ENCODE data around the gene GCN1. TPM values are rescaled to one million over a fixed set of nuclear protein-coding genes. Genes with fewer than 3 reads are reported as not detected.

The GCN1 gene
- total RNA-seq, 1 experiment from 2014 or later, result 181 TPM

GRCh38 chr12:120212301-120212700, 17.8 kb upstream of the GCN1 start:
- POLR2A ChIA-PET, result interaction anchor here (0.9 kb wide), 1 partner anchor 11 kb away, joined by 7 read pairs; the partner anchor contains the start of gene RPLP0
- TF ChIP-seq ZNF232 (CRISPR knock-in tag; IDR thresholded peaks at IDR 0.05), result no peak
- TF ChIP-seq CDX4 (CRISPR knock-in tag; IDR thresholded peaks at IDR 0.05; ENCODE audit: borderline replicate concordance), result no peak
- TF ChIP-seq NFYB (CRISPR knock-in tag; conservative IDR thresholded peaks at IDR 0.05; ENCODE audit: low read depth), result no peak
- TF ChIP-seq GRHL2 (CRISPR knock-in tag; IDR thresholded peaks at IDR 0.05; ENCODE audit: insufficient replicate concordance, severe bottlenecking), result no peak
- no peak for TF ChIP-seq MAX (CRISPR knock-in tag; IDR thresholded peaks at IDR 0.05)
- no peak for TF ChIP-seq STAT6 (CRISPR knock-in tag; conservative IDR thresholded peaks at IDR 0.05; ENCODE audit: low read depth)
- no peak for TF ChIP-seq CBFB (CRISPR knock-in tag; IDR thresholded peaks at IDR 0.05; ENCODE audit: low read depth)
- no peak for TF ChIP-seq ERG (CRISPR knock-in tag; IDR thresholded peaks at IDR 0.05)
- no peak for TF ChIP-seq ZSCAN18 (CRISPR knock-in tag; IDR thresholded peaks at IDR 0.05)
- no peak for TF ChIP-seq ATF2 (CRISPR knock-in tag; IDR thresholded peaks at IDR 0.05; ENCODE audit: borderline replicate concordance, low read depth)
- TF ChIP-seq NR2C2 (CRISPR knock-in tag; IDR thresholded peaks at IDR 0.05), result no peak
- TF ChIP-seq ZMAT4 (CRISPR knock-in tag; IDR thresholded peaks at IDR 0.05), result no peak
- no peak for TF ChIP-seq FOXJ3 (CRISPR knock-in tag; IDR thresholded peaks at IDR 0.05; ENCODE audit: borderline replicate concordance)
- no peak overlapping the region for H3K4me3 Mint-ChIP-seq
- ATAC-seq (no peak), DNase-seq (ENCODE audit: low spot score) (no peak)
- H3K4me1 Mint-ChIP-seq, result peaks cover 8% of the 10 kb centered on the region
- H3K36me3 Mint-ChIP-seq, result peaks cover 43% of the 10 kb centered on the region
- CTCF ChIA-PET, result interaction anchor here (1.0 to 1.1 kb wide), 2 partner anchors 11 to 16 kb away, joined by 4 to 5 read pairs; partner anchors contain the start of gene RPLP0
- H3K27me3 Mint-ChIP-seq (ENCODE audit: low read depth), result no peaks in the 10 kb centered on the region
- no peaks in the 10 kb centered on the region for H3K9me3 Mint-ChIP-seq
- no peak overlapping the region for H3K27ac Mint-ChIP-seq

- ATAC-seq, result no peak
- ChIA-PET CTCF (no interaction called here), POLR2A (interaction anchor here (0.9 kb wide), 1 partner anchor 11 kb away, joined by 7 read pairs; the partner anchor contains the start of gene RPLP0)
- H3K36me3 Mint-ChIP-seq, result peaks cover 45% of the 10 kb centered on the region
- no peak overlapping the region for H3K4me3 Mint-ChIP-seq
- no peaks in the 10 kb centered on the region for H3K9me3 Mint-ChIP-seq
- peaks cover 8% of the 10 kb centered on the region for H3K4me1 Mint-ChIP-seq
- no peak for DNase-seq (ENCODE audit: low spot score)
- H3K27me3 Mint-ChIP-seq (ENCODE audit: low read depth), result no peaks in the 10 kb centered on the region
- no peak overlapping the region for H3K27ac Mint-ChIP-seq
- TF ChIP-seq MYBL2 (CRISPR knock-in tag; IDR thresholded peaks at IDR 0.05) (no peak), ATF3 (CRISPR knock-in tag; conservative IDR thresholded peaks at IDR 0.05) (no peak), USF2 (CRISPR knock-in tag; IDR thresholded peaks at IDR 0.05) (no peak), NFYB (CRISPR knock-in tag; conservative IDR thresholded peaks at IDR 0.05; ENCODE audit: low read depth) (no peak), PRDM15 (CRISPR knock-in tag; IDR thresholded peaks at IDR 0.05) (no peak), KAT7 (CRISPR knock-in tag; IDR thresholded peaks at IDR 0.05; ENCODE audit: borderline replicate concordance) (no peak), ETV6 (CRISPR knock-in tag; IDR thresholded peaks at IDR 0.05) (no peak), MXD4 (CRISPR knock-in tag; IDR thresholded peaks at IDR 0.05; ENCODE audit: borderline replicate concordance) (no peak), TP53 (CRISPR knock-in tag; IDR thresholded peaks at IDR 0.05) (no peak), HMGA2 (CRISPR knock-in tag; IDR thresholded peaks at IDR 0.05) (no peak)
These were observed 17.4 kb upstream of the GCN1 start for GRCh38 chr12:120211904-120212283.
